H1 (cell line): ENCODE measurements around the gene ST6GALNAC5.

Experiments
- BRCA1 ChIP-seq: IDR thresholded peaks from 2 replicates; pipeline ENCODE4 v1.6.1; 2012; ENCODE audit warnings: low read depth, low read length, improper control_type of control experiment
- CREB1 ChIP-seq: IDR thresholded peaks from 2 replicates; pipeline ENCODE4 v1.6.1; 2012; ENCODE audit warnings: inconsistent platforms
- EP300 ChIP-seq, 2 experiments: IDR thresholded peaks; 1 replicate in 1 of 2; 2 replicates in 1 of 2; pipeline ENCODE4 v1.6.1; 2011 to 2012; ENCODE audit warnings: low read depth in 2 of 2, low read length in 2 of 2, mild to moderate bottlenecking in 2 of 2, borderline replicate concordance in 1 of 2, inconsistent platforms in 1 of 2, moderate library complexity in 1 of 2
- FOSL1 ChIP-seq: IDR thresholded peaks from 2 replicates; pipeline ENCODE4 v1.6.1; 2011; ENCODE audit warnings: mild to moderate bottlenecking, low read depth, low read length, moderate library complexity; ENCODE audit not compliant: insufficient read depth
- JUN ChIP-seq: IDR thresholded peaks from 2 replicates; pipeline ENCODE4 v1.6.1; 2011; ENCODE audit warnings: low read depth, mild to moderate bottlenecking, improper control_type of control experiment, low read length
- MAX ChIP-seq: IDR thresholded peaks from 2 replicates; pipeline ENCODE4 v1.6.1; 2012; ENCODE audit warnings: inconsistent platforms
- PHF8 ChIP-seq: fragments of 200-600 bp; sonication (generic); conservative IDR thresholded peaks from 2 replicates; pipeline ENCODE4 v1.7.1; 2012; ENCODE audit warnings: low read depth, mild to moderate bottlenecking, inconsistent platforms, low read length, moderate library complexity
- POLR2A ChIP-seq, 2 experiments: IDR thresholded peaks; 1 replicate in 1 of 2; 2 replicates in 1 of 2; pipeline ENCODE4 v1.6.1; 2011; ENCODE audit warnings: low read depth in 2 of 2, low read length in 2 of 2, mild to moderate bottlenecking in 2 of 2; ENCODE audit errors: control extremely low read depth in 1 of 2
- RAD21 ChIP-seq, 2 experiments: IDR thresholded peaks in 1 of 2; conservative IDR thresholded peaks in 1 of 2; 2 replicates each; pipeline ENCODE4 v1.6.1; 2011; ENCODE audit warnings: low read depth in 2 of 2, low read length in 2 of 2, improper control_type of control experiment in 1 of 2, inconsistent platforms in 1 of 2, mild to moderate bottlenecking in 1 of 2, moderate library complexity in 1 of 2
- SRF ChIP-seq: IDR thresholded peaks from 2 replicates; pipeline ENCODE4 v1.6.1; 2011; ENCODE audit warnings: mild to moderate bottlenecking, low read depth, low read length, moderate library complexity
- TCF12 ChIP-seq: IDR thresholded peaks from 2 replicates; pipeline ENCODE4 v1.6.1; 2011; ENCODE audit warnings: low read depth, mild to moderate bottlenecking, low read length
- TF ChIP-seq, protein P1 (sequence below), 3 experiments: IDR thresholded peaks; 1 replicate in 2 of 3; 2 replicates in 1 of 3; pipeline versions ENCODE4 v1.5.1 to v1.6.1; 2011; ENCODE audit warnings: low read length in 3 of 3, mild to moderate bottlenecking in 3 of 3, inconsistent platforms in 2 of 3, low read depth in 1 of 3, moderate library complexity in 1 of 3; ENCODE audit not compliant: insufficient read depth in 1 of 3; ENCODE audit errors: control extremely low read depth in 1 of 3

- TF ChIP-seq, protein P1, sequence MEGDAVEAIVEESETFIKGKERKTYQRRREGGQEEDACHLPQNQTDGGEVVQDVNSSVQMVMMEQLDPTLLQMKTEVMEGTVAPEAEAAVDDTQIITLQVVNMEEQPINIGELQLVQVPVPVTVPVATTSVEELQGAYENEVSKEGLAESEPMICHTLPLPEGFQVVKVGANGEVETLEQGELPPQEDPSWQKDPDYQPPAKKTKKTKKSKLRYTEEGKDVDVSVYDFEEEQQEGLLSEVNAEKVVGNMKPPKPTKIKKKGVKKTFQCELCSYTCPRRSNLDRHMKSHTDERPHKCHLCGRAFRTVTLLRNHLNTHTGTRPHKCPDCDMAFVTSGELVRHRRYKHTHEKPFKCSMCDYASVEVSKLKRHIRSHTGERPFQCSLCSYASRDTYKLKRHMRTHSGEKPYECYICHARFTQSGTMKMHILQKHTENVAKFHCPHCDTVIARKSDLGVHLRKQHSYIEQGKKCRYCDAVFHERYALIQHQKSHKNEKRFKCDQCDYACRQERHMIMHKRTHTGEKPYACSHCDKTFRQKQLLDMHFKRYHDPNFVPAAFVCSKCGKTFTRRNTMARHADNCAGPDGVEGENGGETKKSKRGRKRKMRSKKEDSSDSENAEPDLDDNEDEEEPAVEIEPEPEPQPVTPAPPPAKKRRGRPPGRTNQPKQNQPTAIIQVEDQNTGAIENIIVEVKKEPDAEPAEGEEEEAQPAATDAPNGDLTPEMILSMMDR (IDR thresholded peaks at IDR 0.05; ENCODE audit: control extremely low read depth in 1 of 3, insufficient read depth in 1 of 3, low read depth in 1 of 3, low read length in 3 of 3) = no peak
- TF ChIP-seq EP300 (IDR thresholded peaks at IDR 0.05; ENCODE audit: borderline replicate concordance in 1 of 2, low read depth in 2 of 2, low read length in 2 of 2) (no peak), POLR2A (IDR thresholded peaks at IDR 0.05; ENCODE audit: control extremely low read depth in 1 of 2, low read depth in 2 of 2, low read length in 2 of 2) (no peak), MAX (no peak), FOSL1 (no peak), SRF (no peak), CREB1 (no peak), JUN (no peak), TCF12 (no peak), PHF8 (no peak), BRCA1 (no peak), RAD21 (IDR thresholded peaks at IDR 0.05 in 1 of 2, conservative IDR thresholded peaks at IDR 0.05 in 1 of 2; ENCODE audit: low read depth in 2 of 2, low read length in 2 of 2) (no peak)
These were observed 140.4 kb downstream of the ST6GALNAC5 start for GRCh38 chr1:77007675-77008074.
